Fibroblast of gingiva (primary cell): ENCODE measurements around the gene ZNF550.

ENCODE experiments used
- DNase-seq: peaks from one replicate; pipeline ENCODE4 v3.0.0-alpha.2; 2011; ENCODE audit warnings: low read depth

ZNF550 gene

DNA sequence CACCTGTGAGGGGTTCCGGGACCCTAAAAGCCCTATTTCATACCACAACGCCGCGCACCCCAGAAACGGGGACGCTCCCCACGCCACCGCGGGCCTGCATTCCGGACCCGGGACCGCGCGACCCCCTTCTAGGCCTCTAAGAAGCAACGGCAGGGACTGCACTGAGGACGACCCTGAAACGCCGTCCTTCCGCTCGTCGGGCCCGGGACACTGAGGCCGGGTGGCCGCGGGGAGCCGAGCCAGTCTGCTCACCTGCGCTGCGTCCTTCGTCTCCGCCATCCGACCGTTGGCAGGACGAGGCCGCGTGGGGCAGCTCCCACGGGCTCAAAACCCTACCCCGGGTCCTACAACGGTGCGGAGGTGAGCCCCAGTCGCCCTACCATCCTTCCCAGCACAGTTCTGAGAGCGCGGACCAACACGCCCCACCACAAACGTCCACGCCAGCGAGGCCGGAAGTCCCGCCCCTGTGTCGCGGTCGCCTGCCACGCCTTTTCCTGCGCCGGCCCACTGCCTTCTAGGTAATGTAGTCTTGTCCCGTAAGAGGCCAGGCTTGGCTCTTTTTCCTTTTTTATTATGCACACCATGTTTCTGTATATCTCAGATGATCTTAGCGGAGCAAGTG is at the start of gene ZNF550:
TSS of gene ZNF550 (minus strand) at position 460 of the 622 bp plus-strand sequence. CDS start at position 279, 181 bp downstream.
- DNase-seq = peak; percentile 89

DNA sequence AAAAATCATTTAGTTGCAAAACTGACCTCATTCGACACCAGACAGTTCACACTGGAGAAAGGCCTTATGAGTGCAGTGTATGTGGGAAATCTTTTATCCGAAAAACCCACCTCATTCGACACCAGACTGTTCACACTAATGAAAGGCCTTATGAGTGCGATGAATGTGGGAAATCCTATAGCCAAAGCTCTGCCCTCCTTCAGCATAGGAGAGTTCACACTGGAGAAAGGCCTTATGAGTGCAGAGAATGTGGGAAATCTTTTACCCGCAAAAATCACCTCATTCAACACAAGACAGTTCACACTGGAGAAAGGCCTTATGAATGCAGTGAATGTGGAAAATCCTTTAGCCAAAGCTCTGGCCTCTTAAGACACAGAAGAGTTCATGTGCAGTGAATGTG is 47.3 kb upstream of the ZNF550 start:
- no peak for DNase-seq

DNA sequence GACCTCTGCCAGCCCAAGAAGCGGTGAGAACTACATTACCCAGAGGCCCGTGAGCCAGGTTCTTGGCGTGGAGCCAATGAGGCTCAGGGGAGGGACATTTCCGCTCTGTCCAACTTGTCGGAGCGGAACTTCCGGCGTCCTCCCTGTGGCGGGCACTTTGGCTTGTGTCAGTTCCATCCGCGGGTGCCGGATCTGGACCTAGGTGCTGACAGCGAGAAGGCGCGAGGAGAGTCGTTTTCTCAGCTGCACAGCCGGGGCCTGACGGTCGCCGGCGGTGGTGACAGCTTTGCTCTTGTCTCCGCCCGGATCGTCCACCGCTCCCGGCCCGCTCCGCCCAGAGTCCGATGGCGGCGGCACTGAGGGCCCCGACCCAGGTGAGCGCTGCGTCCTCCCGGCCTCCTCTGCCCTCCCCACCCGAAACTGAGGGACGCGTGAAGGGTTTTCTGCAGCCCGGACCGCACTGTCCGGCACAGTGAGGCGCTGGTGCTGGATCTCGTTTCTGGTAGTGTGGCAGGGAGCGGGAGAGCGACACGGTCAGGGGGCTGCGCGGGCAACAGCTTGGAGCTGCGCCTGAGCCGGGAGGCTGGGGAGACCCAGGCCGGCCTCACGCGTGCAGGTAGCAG is 40.2 kb upstream of the ZNF550 start, which contains the start of gene ZNF530:
TSS of gene ZNF530 (plus strand) at position 125 of the 623 bp plus-strand sequence. CDS start 4,461 bp downstream, outside the sequence.
- peak; percentile 88 for DNase-seq

DNA sequence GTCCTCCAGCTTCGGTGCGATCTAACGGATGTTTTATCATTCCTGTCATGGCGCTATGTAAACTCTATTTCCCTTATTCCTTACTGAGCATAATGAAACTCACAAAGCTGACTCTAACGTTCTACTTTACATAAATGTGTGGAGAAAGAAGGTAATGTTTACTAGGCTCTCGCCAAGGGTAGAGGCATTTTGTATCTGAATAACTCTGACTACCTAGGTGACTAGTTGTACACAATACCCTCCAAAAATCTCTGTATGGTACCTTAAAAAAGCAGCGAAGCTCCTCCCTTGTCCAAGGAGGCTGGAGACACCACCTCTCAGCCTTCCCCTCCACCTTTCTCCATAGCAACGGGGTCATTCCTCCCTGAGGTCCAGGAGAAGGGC is 39.7 kb upstream of the ZNF550 start:
- no peak for DNase-seq

DNA sequence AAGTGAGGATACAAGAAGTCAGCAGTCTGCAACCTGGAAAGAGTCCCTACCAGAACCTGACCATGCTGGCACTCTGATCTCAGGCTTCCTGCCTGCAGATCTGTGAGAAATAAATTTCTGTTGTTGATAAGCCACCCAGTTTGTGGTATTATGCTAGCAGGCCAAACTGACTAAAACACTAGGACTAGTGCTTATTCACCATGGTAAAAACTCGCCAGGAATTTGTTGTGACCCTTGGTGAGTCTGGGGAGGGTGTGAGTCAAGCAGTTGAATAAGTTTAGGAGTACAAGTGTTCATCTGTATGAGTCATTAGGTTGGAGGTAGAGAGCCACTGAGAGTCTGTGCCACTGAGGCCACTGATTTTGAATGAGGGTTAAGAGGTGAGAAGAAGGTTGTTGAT is 27.9 kb upstream of the ZNF550 start:
- DNase-seq = no peak

DNA sequence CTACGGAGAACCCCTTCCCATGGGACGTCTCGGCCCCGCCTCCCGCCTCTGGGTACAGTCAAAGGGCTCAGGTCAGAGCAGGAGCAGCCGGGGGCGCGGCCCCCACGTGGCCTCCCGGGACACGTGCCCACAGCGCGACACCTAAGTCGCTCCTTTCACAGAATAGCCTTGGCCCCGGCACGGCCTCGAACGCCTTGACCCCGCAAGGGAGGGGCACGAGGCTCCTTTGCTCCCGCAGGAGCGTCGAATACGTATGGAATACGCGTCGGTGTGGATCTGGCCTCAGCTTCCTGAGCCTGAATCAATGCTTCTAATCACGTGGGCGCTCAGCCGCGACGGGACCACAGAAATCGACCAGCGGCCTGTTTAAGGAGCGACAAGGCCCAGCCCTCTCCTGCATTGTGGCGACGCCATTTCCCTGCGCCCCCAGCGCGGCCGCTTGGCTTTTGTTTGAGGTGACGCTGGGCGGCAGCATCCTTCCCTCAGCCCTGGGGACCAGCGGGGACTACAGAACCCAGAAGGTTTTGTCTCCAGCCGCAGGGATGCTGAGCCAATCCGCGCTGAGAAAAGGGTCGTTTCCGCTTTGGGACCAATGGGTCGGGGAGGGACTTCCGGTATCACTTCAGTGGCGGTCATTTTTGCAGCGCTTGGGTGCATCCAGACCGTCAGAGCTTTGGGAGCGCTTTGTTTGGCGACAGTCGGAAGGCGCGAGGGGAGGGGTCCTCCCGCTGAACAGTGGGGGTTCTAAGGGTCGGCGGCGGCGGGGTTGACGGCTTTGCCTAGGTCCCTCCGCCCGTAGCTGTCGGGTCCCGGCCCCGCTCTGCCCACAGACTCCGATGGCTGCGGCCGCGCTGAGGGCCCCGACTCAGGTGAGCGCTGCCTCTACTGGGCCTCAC is 24.1 kb upstream of the ZNF550 start, which contains the start of gene ZIK1:
TSS of gene ZIK1 (plus strand) at position 625 of the 896 bp plus-strand sequence. CDS start at position 837, 212 bp downstream.
- peak; percentile 91 for DNase-seq

DNA sequence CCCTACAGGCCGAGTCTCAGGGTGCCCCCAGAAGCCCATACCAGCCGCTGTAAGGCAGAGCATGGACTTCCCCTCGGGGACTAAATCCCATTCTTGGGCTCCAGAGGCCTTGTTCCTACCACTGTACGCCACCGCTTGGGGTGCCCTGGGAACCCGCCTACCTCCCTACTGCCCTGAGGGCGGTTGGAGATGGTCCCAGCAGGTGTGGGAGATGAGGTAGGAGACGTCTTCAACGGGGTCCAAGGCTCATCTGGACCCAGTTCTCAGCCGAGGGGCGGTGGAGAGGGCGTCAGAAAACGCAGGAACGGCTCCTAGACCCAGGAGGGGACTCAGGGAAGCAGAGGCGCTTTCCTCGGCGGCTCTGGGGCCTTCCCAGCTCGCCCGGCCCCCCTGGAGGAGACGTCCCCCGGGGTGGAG is 23.4 kb upstream of the ZNF550 start:
- DNase-seq = no peak

DNA sequence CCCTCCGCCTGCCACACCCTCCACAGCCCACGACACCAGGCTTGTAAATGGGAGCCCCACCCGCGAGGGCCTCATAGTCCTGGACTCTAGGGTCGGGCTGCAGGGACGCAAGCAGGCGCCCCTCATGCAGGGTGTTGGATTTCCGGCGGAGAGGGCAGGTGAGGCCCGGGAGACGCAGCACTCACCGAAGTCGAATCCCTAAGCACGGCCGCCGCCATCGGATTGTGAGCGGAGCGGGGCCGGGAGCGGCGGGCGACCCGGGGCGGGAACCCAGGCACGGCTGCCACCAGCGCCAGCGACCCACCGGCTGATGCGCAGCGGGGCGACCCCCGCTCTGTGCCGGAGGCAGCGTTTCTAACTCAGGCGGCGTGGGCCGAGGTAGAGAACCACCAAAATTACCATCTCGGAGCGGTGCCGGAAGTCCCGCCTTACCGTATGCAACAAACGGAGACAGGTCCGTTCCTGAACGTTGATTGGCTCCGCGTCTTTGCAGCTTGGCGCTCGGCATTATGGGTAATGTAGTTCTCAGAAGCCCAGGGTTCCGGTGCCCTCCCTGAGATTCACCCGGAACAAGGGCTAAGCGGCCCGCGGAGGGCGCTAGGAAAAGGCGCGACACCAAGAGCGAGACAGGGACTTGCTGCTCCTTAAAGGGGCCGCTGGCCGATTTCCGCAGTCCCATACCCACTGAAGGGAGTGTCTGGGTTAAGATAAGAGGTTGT is 19.0 kb upstream of the ZNF550 start, which contains the start of gene ZNF416:
TSS of gene ZNF416 (minus strand) at position 425 of the 719 bp plus-strand sequence. CDS start at position 218, 207 bp downstream.
- peak; percentile 98 for DNase-seq

DNA sequence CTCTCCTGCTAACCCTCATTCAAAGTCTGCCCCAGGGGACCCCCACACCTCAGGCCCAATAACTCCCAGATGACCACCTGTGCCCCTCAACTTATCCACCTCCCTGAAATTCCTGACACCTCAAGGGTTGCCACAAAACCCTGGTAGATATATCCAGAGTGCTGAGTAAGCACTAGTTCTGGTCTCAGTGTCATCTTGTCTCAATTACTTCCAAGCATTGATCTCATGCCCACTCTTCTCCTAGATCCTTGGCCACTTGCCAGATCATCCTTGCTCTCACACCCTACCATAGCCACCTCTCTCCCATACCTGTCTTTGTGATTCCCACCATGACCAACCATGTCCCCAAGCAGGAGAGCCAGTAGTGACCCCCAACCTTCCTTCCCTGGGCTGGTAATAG is 17.0 kb upstream of the ZNF550 start:
- DNase-seq = no peak

DNA sequence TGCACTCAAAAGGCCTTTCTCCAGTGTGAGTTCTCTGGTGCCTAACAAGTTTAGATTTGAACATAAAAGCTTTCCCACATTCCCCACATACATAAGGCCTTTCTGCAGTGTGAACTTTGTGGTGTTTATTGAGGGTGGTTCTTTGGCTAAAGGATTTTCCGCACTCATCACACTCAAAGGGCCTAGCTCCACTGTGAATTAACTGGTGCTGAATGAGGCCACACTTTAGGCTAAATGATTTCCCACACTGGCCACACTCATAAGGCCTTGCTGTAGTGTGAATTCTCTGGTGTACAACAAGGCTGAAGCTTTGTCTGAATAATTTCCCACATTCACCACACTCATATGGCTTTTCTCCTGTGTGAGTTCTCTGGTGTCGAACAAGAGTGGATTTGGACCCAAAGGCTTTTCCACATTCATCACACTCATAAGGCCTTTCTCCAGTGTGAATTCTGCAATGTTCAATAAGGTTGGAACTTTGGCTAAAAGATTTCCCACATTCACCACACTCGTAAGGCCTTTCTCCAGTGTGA is 12.8 kb upstream of the ZNF550 start:
- no peak for DNase-seq

DNA sequence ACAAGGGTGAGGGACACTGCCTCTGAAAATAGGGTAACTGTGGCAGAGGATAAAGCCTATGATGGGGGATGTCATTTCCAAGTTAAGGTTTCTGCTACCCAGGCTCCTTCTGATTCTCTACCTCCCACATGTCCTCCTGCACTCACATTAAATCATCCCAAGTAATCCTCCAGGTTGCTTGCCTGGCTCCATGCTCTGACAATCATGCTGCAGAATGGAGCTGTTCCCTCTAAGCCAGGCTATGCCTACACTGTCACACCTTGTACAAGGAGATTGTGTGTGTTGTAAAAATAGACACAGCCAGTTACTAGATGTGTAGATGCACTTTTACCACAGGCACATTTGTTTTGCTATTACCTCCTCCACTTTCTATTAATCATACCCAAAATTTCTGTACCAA is 11.0 kb upstream of the ZNF550 start:
- DNase-seq = no peak

DNA sequence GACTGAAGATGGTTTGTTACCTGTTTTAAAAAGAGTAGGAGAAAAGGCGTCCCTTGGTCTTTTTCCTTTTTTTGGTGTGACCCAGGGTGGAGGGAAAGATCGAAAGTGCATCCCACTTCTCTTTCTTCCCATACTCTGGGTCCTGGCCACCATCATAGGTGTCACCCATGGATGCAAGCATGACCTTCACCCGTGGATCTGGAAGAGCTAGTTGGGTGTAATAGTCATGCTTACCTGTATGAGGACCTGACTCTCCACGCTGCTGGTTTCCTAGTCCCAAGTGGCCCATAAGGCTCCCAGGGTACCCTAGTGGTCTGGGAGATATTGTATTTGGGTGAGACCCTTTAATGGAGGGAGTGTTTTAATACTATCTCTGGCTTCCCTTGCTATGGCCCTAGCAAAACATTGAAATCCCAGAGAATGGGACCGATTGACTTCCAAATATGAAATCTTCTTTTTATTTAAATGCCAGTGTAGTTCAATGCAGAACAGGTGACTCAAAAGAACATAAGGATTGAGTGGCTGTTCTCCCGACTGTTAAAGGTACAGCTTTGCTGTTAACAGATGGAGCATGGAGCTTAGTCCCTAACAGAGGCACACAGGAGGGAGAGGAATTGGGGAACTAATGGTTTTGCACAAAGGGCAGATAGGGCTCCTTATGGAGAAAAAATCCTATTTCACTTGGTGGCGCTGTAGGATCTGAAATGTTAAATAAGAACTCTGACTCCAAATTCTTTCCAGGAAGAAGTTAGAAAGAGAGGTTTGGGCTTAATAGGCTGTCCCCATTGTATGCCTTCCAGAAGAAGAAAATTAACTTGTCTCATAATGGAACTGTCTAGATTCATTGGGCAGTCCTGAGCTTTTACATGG is 7.0 kb upstream of the ZNF550 start:
- DNase-seq = peak; percentile 22

DNA sequence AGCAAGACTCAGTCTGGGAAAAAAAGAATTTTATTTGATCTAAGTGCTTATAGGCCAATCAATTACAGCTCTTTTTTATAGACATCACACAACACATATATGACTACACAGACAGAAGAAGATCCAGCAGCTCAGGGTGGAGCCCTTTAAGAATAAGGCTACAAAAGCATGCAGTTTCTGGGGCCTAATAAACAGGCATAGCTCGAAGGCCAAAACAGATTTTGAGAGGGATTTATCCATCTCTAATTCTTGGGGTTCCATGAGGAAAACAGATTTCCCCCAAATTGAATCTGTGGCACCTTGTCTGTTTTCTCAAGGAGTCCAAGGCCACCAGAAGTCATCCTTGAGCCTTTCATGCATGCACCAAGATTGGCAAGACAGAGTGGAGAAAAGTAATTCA is 3.9 kb upstream of the ZNF550 start:
- no peak for DNase-seq

DNA sequence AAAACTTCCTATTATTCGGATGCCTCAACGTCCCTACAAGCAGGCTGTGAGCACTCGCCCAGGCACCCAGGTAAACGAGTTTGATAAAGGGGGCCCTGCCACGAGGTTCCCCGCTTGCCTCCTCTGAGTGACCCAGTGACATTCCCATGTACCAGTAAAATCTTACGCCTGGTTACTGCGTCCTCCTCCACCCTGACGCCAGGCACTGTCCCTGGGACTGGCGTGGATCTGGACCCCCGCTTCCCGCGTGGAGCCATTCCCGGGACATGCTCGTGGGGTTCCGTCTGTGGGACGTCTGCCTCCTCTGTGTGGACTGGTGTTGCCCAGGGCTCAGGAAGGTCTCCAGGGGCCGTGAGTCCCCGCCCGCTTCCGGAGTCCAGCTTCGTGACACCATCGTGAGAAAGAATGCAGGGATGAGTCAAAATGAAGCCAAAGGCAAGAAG is 407 bp upstream of the ZNF550 start:
- peak; percentile 74 for DNase-seq

DNA sequence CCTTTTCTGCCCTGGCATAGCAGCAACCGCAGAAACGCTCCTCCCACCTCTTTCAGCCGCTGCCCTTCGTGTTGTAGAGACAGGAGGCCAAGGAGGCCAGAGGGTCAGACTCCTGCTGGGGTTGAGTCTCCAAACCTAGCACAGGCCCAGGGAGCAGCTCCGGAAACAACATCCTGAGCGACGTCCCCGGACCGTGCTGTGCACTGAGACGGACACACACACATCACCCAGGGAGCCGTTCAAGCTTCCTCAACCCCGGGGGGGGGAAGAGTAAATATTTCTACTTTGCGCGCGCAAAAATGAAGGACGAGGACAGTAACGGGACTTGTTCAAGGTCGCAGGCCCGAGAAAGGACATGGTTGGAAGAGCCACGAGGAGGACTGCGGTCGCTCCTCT is 657 bp downstream of the ZNF550 start:
- DNase-seq = peak; percentile 21

DNA sequence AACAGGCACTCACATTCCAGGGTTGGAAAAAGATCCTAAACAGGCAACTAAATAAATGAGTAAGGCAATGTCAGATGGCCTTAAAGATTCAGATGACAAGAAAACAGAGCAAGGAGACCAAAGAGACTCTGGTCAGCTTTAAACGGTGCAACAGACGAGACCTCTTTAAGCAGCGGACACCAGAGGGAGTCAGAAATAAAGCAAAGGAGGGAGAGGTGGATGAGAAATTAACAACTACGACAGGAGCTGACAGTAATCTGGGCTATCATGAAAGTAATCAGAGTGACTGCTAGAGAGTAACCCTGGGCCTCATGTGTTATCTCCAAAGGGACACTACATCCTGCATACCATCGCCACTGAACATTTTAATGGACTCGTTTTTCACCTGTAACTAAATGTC is 1.1 kb downstream of the ZNF550 start:
- no peak for DNase-seq

DNA sequence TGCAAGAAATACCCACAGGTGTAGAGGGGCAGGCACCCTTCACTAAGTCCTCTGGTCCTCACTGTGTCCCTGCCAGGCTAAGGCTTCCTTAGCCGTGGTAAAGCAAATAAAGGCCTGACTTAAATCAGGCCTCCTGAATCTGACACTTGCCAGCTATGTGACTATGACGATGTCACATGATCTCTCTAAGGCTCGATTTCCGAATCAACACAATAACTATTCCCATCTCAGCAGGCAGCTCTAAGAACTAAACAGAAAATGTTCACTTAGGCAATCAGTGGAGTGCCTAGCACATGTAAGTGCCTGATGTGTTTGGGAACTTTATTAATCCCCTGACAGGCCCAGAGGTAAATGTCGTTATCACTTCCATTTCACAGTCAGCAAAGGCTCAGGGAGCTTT is 2.0 kb downstream of the ZNF550 start:
- DNase-seq = no peak

DNA sequence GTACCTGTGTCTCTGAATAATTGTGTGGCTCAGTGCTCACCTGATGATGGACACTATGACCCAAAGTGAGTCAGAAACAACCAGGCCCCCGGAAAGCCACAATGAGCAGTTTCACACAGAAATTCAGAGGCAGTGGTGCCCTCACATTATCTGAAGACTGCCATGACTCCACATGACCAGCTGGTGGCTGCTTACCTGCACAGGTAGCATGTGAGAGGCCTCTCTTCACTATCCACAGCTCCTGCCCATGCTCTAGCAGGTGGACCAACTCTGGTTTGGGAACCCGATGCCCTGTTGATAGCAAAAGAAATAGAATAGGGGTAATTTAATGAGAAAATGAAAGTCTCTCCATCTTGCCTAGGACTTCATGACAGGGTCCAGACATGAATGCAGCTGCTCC is 7.2 kb downstream of the ZNF550 start:
- DNase-seq = no peak

DNA sequence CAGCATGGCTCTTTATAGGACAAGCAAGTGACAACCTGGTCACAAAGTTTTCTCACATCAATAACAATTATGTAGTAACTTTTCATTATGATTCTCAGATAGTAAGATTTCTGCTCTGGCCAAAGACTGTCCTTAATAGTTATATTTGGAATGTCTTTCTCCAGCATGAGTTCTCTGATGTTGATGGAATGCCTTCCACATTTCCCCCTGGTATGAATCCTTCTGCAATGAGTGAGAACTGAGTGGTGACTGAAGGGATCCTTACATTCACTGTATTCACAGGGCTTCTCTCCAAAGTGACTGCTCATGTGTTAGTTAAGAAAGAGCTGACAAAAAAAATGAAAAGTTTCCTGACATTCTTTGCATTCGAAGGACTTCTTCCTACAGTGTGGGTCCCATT is 13.2 kb downstream of the ZNF550 start:
- DNase-seq = no peak

DNA sequence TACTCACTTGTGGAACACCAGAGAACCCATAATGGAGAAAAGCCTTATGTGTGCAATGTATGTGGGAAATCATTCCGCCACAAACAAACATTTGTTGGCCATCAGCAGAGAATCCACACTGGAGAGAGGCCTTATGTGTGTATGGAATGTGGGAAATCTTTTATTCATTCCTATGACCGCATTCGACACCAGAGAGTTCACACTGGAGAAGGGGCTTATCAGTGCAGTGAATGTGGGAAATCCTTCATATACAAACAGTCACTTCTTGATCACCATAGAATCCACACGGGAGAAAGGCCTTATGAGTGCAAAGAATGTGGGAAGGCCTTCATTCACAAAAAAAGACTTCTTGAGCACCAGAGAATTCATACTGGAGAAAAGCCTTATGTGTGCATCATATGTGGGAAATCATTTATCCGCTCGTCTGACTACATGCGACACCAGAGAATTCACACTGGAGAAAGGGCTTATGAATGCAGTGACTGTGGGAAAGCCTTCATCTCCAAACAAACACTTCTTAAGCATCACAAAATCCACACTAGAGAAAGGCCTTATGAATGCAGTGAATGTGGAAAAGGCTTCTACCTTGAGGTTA is 21.6 kb downstream of the ZNF550 start:
- DNase-seq = no peak
